HG03575 (cell line): ENCODE data around the gene ANKUB1.

Source experiments
- ATAC-seq: cut with Tn5 transposase; IDR thresholded peaks from one replicate; pipeline ENCODE4 v1.9.1; 2021; ENCODE audit not compliant: unreplicated experiment, insufficient number of reproducible peaks, low FRiP score; ENCODE audit errors: extremely low read depth

Gene ANKUB1

GRCh38 chr3:149812606-149813366, 20.4 kb upstream of the ANKUB1 start, which contains the start of gene RNF13:
TSS of gene RNF13 (plus strand) at chr3:149813215. CDS start at chr3:149846027, 32,812 bp downstream.
- ATAC-seq, result peak; percentile 69

GRCh38 chr3:149812165-149812605, 19.8 kb upstream of the ANKUB1 start:
- no peak for ATAC-seq

GRCh38 chr3:149810846-149811245, 18.5 kb upstream of the ANKUB1 start:
- ATAC-seq, result no peak

- no peak for ATAC-seq
These were observed 17.3 kb upstream of the ANKUB1 start for GRCh38 chr3:149809699-149810098.

- ATAC-seq, result no peak
These were observed 16.0 kb upstream of the ANKUB1 start for GRCh38 chr3:149808209-149808829.

- ATAC-seq, result no peak
These were observed 13.9 kb upstream of the ANKUB1 start for GRCh38 chr3:149806171-149806778.

GRCh38 chr3:149801639-149802038, 9.3 kb upstream of the ANKUB1 start:
- ATAC-seq, result no peak

GRCh38 chr3:149801195-149801594, 8.8 kb upstream of the ANKUB1 start:
- no peak for ATAC-seq

GRCh38 chr3:149800693-149801092, 8.3 kb upstream of the ANKUB1 start:
- no peak for ATAC-seq

DNA sequence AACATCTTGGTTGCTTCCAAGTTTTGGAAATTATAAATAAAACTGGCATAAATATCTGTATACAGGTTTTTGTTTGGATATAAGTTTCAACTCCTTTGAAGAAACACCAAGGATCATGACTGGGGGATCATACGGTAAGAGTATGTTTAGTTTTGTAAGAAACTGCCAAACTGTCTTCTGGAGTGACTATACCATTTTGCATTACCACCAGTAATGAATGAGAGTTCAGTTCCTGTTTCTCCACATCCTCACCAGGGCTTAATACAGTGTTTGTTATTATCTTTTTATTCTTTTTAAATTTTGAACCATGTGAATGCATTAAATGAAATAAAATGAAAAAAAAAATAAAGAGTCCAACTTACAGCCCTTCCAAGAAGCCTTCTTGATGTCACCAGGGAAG, 3.7 kb upstream of the ANKUB1 start:
- ATAC-seq, result no peak

- ATAC-seq, result no peak
These were observed 1.7 kb downstream of the ANKUB1 start for GRCh38 chr3:149790698-149791097.

DNA sequence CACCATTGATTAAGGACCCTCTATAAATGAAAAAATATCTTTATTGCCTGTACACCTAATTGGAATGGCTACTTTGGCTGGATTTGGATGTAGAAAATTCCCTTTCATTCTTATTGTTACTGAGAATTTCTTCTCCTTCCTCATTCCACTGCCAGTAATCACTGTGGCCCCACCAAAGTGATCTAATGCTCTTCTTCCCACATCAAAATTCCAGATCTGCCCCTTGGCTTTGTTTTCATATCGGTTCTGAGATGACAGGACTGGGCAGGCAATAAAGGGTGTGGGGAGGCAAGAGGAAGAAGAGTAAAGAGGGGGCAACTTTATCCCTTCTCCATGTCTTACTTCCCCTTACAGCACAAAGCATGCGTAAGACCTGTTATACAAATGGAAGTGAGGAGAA, 2.1 kb downstream of the ANKUB1 start:
- ATAC-seq, result no peak

GRCh38 chr3:149784064-149784704, 8.2 kb downstream of the ANKUB1 start:
- no peak for ATAC-seq

DNA sequence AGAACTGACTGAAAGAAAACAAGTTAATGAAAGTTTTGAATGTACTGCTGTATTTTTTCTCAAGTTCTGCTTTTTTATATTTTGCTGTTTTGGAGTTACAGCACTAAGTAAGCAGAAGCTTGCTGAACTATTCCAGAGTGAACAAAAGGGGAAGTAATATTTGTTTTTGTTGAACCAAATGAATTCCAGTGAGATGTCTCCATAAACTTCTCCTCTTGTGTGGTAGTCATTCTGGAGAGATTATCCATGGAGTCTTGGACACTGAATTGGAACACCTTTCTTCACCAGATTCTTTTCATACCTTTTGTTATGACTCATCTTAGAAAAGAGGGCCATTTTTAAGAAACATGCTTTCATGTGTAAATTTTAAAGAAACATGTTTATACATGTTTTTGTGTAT, 8.8 kb downstream of the ANKUB1 start:
- no peak for ATAC-seq

DNA sequence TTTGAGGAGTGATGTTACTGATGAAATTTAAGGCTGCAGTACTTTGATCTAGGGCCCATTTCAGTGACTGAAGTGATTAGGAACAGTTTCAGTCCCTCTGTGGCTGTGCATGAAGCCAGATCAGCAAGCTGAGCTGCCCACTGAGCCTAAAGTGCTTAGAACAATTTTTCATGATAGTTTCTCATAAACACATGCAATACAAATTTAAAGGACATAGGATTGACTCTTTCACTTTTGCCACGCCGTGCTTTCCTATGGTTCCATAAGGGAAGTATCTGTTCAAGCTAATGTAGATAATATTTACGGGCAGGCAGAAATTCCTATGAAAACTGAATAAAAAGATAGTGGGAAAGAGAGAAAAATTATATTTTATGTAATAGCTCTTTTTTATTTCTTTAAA, 10.6 kb downstream of the ANKUB1 start:
- ATAC-seq, result no peak

GRCh38 chr3:149781211-149781610, 11.1 kb downstream of the ANKUB1 start:
- no peak for ATAC-seq

GRCh38 chr3:149777414-149778214, 14.7 kb downstream of the ANKUB1 start:
- ATAC-seq, result no peak

GRCh38 chr3:149776170-149776569, 16.2 kb downstream of the ANKUB1 start:
- ATAC-seq, result no peak

DNA sequence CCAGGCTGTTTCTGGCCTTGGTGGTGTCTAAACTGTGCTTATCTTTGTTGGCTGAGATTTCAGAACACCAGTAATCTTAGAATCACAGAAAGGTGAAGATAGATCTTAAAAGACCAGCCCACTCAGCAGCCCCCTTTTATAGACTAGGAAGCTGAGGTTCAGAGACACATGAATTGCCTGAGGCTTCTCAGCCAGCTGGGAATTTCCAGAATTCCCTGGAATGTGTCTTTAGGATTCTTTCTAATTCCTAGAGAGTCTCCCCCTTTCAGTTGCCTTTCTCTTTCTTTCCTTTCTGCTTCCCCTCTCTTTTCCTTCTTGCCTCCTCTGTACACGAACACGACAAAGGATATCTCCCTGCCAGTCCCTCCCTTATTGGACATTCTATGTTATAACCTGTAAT, 19.5 kb downstream of the ANKUB1 start:
- ATAC-seq, result no peak
